Activated CD8-positive, alpha-beta T cell treated with anti-CD3 and anti-CD28 coated beads for 36 hours (primary cell): Measurements from ENCODE around the gene PORCN. TPM values are rescaled to one million over a fixed set of nuclear protein-coding genes. Genes with fewer than 3 reads are reported as not detected.
"Not testable (repeated sequence)": the region's sequence is repeated elsewhere in the genome, so short reads cannot be mapped to it uniquely, and the experiment has no call there.

ENCODE experiments used
- ATAC-seq: fragments of 200-7000 bp; cut with Tn5 transposase; one replicate; pipeline ENCODE4 v1.10.0; 2021; ENCODE audit warnings: mild to moderate bottlenecking, moderate library complexity
- CTCF ChIA-PET: fragments of 350-600 bp; sonication (Branson Sonifier 250); formaldehyde crosslinking; loops from one replicate; lab custom pipeline; 2021; ENCODE audit warnings: antibody characterized with exemption; lab: Charles Lee
- POLR2A ChIA-PET: fragments of 350-600 bp; sonication (Branson Sonifier 250); formaldehyde crosslinking; loops from one replicate; lab custom pipeline; 2021; ENCODE audit warnings: antibody characterized with exemption; lab: Charles Lee
- DNase-seq: peaks from one replicate; pipeline ENCODE4 v3.0.0-alpha.2; 2020
- H3K27ac Mint-ChIP-seq: one replicate; pipeline ENCODE4 v1.8.0; 2021; ENCODE audit warnings: mild to moderate bottlenecking, mixed read lengths
- H3K27me3 Mint-ChIP-seq: one replicate; pipeline ENCODE4 v1.8.0; 2021; ENCODE audit warnings: mixed read lengths
- H3K36me3 Mint-ChIP-seq: one replicate; pipeline ENCODE4 v1.8.0; 2021; ENCODE audit warnings: low read depth, mixed read lengths
- H3K4me1 Mint-ChIP-seq: one replicate; pipeline ENCODE4 v1.8.0; 2021; ENCODE audit warnings: low read depth, mixed read lengths
- H3K4me3 Mint-ChIP-seq: one replicate; pipeline ENCODE4 v1.8.0; 2021; ENCODE audit warnings: mild to moderate bottlenecking, moderate library complexity, mixed read lengths
- H3K9me3 Mint-ChIP-seq: one replicate; pipeline ENCODE4 v1.8.0; 2021; ENCODE audit warnings: mixed read lengths
- CTCF ChIP-seq: fragments of 200-600 bp; IDR thresholded peaks from one replicate; pipeline ENCODE4 v1.8.0; 2022; ENCODE audit warnings: antibody characterized with exemption, mild to moderate bottlenecking
- intact Hi-C: fragments of 100-400 bp; cut with micrococcal nuclease; formaldehyde crosslinking; loops from one replicate; pipeline ENCODE4 v1.10.0; 2022
- total RNA-seq, 2 experiments: library from RNA; stranded (reverse); gene quantifications; one replicate each; pipeline ENCODE4 v1.2.3, GENCODE V29; 2021

PORCN gene
- total RNA-seq, 2 experiments from 2014 or later = 13.9 to 16.9 TPM

DNA sequence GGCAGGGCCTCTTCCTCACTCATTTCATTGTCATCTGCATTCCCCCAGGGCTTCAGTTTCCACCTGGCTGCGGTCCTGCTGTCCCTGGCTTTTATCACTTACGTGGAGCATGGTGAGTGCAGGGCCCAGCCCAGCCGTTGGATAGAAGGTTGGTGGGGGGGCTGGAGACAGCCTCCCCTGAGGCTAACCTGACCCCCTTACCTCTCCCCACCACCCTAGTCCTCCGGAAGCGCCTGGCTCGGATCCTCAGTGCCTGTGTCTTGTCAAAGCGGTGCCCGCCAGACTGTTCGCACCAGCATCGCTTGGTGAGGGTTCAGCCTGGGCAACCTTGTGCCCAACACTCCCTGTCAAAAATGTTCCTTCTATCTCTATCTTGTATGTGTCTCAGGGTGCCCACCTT, 7.0 kb downstream of the PORCN start:
- ChIA-PET CTCF (no interaction called here), POLR2A (no interaction called here)
- Mint-ChIP-seq H3K27ac (no peak overlapping the region), H3K9me3 (no peaks in the 10 kb centered on the region), H3K27me3 (no peaks in the 10 kb centered on the region), H3K4me3 (no peak overlapping the region), H3K36me3 (no peaks in the 10 kb centered on the region), H3K4me1 (peaks cover 33% of the 10 kb centered on the region)
- DNase-seq = no peak
- ATAC-seq = no peak
- no peak for TF ChIP-seq CTCF
- intact Hi-C loops = no loop called here

GRCh38 chrX:48516285-48516684, 7.5 kb downstream of the PORCN start:
- H3K27me3 Mint-ChIP-seq = no peaks in the 10 kb centered on the region
- no peak for TF ChIP-seq CTCF
- CTCF ChIA-PET = no interaction called here

DNA sequence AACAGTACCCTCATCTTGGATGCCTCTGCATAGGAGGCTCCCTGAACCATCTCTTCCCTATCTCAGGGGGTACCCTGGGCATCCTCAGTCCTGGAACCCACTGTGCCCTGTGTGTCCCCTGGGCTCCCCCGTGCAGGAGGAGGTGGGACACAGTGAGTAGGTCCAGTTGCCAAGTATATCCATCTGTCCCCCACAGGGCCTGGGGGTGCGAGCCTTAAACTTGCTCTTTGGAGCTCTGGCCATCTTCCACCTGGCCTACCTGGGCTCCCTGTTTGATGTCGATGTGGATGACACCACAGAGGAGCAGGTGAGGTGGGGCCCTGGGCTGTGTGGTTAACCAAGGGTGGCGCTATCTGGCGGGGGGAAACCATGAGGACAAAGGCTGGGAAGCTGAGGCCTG, 8.2 kb downstream of the PORCN start:
- Mint-ChIP-seq H3K36me3 (no peaks in the 10 kb centered on the region), H3K4me1 (peaks cover 32% of the 10 kb centered on the region), H3K27me3 (no peaks in the 10 kb centered on the region), H3K27ac (no peak overlapping the region), H3K9me3 (no peaks in the 10 kb centered on the region), H3K4me3 (no peak overlapping the region)
- CTCF ChIA-PET = no interaction called here
- no peak for TF ChIP-seq CTCF
- DNase-seq (no peak), ATAC-seq (no peak)
- intact Hi-C loops = no loop called here
- POLR2A ChIA-PET = no interaction called here

More at GRCh38 chrX:48516285-48516684, 7.5 kb downstream of the PORCN start:
- Mint-ChIP-seq H3K27ac (no peak overlapping the region), H3K4me3 (no peak overlapping the region), H3K4me1 (peaks cover 35% of the 10 kb centered on the region), H3K9me3 (no peaks in the 10 kb centered on the region), H3K36me3 (no peaks in the 10 kb centered on the region)
- DNase-seq = no peak
- POLR2A ChIA-PET = no interaction called here
- ATAC-seq = no peak
- intact Hi-C loops = no loop called here

DNA sequence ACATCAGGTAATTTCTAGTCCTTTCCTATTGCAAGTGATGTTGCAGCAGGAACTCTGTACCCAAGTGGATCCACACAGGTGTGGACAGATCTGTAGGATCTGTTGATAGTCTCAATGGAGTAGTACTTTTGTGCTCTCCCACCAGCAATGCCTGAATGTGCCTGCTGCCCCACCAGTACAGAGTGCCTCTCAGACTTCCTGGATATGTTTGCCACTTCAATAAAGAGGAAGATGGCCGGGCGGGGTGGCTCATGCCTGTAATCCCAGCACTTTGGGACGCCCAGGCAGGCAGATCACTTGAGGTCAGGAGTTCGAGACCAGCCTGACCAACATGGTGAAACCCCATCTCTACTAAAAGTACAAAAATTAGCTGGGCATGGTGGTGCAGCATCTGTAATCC, 10.7 kb downstream of the PORCN start:
- intact Hi-C loops, H3K27me3 Mint-ChIP-seq, DNase-seq, ATAC-seq, H3K4me3 Mint-ChIP-seq, H3K9me3 Mint-ChIP-seq, CTCF ChIA-PET: not testable (repeated sequence)
- Mint-ChIP-seq H3K4me1 (peaks cover 37% of the 10 kb centered on the region), H3K27ac (peak overlapping the region; percentile 99), H3K36me3 (peaks cover 11% of the 10 kb centered on the region)
- POLR2A ChIA-PET = interaction anchor here (0.6 kb wide), 1 partner anchor 117 kb away, joined by 3 read pairs; no protein-coding TSS in a partner anchor

DNA sequence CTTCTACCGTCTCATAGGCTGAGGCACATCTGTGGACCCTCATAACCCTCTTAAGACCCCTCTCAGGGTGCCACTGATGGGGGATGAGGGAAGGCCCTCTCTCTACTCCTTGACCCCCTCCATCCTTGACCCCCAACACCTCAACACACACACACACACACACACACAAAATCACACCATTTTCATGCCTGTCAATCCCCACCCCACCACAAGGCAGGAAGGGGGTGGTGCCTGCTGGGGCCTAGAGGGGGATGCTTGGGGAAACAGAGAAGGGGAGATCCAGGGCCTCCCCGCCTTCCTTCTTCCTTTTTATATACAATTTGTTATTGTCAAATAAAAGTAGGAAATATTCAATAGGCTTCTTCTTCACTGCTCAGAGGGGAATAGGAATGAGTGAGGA, 11.7 kb downstream of the PORCN start:
- peak overlapping the region; percentile 91 for H3K4me3 Mint-ChIP-seq
- no peaks in the 10 kb centered on the region for H3K9me3 Mint-ChIP-seq
- peak overlapping the region; percentile 99 for H3K27ac Mint-ChIP-seq
- ATAC-seq (no peak), DNase-seq (peak; percentile 52)
- H3K27me3 Mint-ChIP-seq = no peaks in the 10 kb centered on the region
- peaks cover 37% of the 10 kb centered on the region for H3K4me1 Mint-ChIP-seq
- no peak for TF ChIP-seq CTCF
- intact Hi-C loops = no loop called here
- H3K36me3 Mint-ChIP-seq = peaks cover 11% of the 10 kb centered on the region
- ChIA-PET CTCF (no interaction called here), POLR2A (interaction anchor here (0.6 kb wide), 1 partner anchor 57 kb away, joined by 3 read pairs; no protein-coding TSS in a partner anchor)

- Mint-ChIP-seq H3K4me1 (peaks cover 37% of the 10 kb centered on the region), H3K27me3 (no peaks in the 10 kb centered on the region), H3K36me3 (peaks cover 13% of the 10 kb centered on the region), H3K27ac (peak overlapping the region; percentile 99), H3K9me3 (no peaks in the 10 kb centered on the region), H3K4me3 (peak overlapping the region; percentile 91)
- POLR2A ChIA-PET = interaction anchor here (0.6 to 1.8 kb wide), 2 partner anchors 11 to 57 kb away, joined by 3 to 10 read pairs; no protein-coding TSS in a partner anchor
- DNase-seq (peak; percentile 34), ATAC-seq (peak; percentile 18)
- TF ChIP-seq CTCF = no peak
- CTCF ChIA-PET = no interaction called here
- intact Hi-C loops = no loop called here
These were observed 12.2 kb downstream of the PORCN start for GRCh38 chrX:48520976-48521352.
